Body of pancreas (tissue), 4 donors: ENCODE measurements around the gene CREG2.

Experiments
- POLR2A ChIP-seq, 3 donors: fragments of 450-650 bp; IDR thresholded peaks; one replicate each; pipeline ENCODE4 v1.6.1; 2016; ENCODE audit warnings: antibody characterized with exemption in 3 of 3, mild to moderate bottlenecking in 2 of 3
- TF ChIP-seq, protein P1 (sequence below), 7 experiments: fragments of 450-650 bp in 4 of 7; fragments of 200-600 bp in 3 of 7; sonication (generic) in 3 of 7; IDR thresholded peaks; one replicate each; pipeline ENCODE4 v1.5.1; 2016 to 2019; ENCODE audit warnings: antibody characterized with exemption in 7 of 7

GRCh38 chr2:101412092-101412694 lies 24.9 kb upstream of the CREG2 start:
- TF ChIP-seq, protein P1, sequence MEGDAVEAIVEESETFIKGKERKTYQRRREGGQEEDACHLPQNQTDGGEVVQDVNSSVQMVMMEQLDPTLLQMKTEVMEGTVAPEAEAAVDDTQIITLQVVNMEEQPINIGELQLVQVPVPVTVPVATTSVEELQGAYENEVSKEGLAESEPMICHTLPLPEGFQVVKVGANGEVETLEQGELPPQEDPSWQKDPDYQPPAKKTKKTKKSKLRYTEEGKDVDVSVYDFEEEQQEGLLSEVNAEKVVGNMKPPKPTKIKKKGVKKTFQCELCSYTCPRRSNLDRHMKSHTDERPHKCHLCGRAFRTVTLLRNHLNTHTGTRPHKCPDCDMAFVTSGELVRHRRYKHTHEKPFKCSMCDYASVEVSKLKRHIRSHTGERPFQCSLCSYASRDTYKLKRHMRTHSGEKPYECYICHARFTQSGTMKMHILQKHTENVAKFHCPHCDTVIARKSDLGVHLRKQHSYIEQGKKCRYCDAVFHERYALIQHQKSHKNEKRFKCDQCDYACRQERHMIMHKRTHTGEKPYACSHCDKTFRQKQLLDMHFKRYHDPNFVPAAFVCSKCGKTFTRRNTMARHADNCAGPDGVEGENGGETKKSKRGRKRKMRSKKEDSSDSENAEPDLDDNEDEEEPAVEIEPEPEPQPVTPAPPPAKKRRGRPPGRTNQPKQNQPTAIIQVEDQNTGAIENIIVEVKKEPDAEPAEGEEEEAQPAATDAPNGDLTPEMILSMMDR (IDR thresholded peaks at IDR 0.05), result no peak
- TF ChIP-seq POLR2A (IDR thresholded peaks at IDR 0.05), result no peak
